Activated CD4-positive, alpha-beta T cell treated with anti-CD3 and anti-CD28 coated beads, Interleukin-2, amount 50 U/mL, for 1 hour (primary cell): ENCODE data around the gene CALHM2.

ENCODE experiments used
- DNase-seq: peaks from one replicate; pipeline ENCODE4 v3.0.0-alpha.2; 2020

CALHM2 gene

GRCh38 chr10:103415581-103415980 is 36.6 kb downstream of the CALHM2 start:
- no peak for DNase-seq

GRCh38 chr10:103413564-103413963 is 38.6 kb downstream of the CALHM2 start:
- no peak for DNase-seq

DNA sequence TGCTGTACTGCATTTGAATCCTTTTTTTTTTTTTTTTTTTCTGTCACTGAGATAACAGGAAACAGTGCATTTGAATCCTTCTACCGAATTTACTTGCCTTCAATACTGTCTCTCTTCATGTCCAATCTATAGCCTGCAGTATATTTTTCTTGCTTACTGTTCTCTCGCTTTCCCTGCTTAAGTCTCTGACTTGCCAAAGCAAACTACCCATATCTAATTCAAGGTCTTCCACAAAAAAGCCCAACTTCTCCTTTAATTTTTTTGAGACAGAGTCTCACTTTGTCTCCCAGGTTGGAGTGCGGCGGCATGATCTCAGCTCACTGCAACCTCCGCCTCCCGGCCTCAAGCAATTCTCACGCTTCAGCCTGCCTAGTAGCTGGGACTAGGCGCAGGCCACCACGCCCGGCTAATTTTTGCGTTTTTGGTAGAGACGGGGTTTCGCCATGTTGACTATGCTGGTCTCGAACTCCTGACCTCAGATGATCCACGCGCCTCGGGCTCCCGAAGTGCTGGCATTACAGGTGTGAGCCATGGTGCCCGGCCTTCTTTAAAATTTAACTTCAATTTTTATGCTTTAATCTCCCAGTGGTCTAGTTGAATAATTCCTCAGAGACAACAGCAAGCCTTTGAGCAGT is 54.9 kb downstream of the CALHM2 start:
- no peak for DNase-seq

- no peak for DNase-seq
Measured at GRCh38 chr10:103396789-103397087, 55.4 kb downstream of the CALHM2 start.
